ENCODE data around the gene GPR75. TPM values are rescaled to one million over a fixed set of nuclear protein-coding genes. Genes with fewer than 3 reads are reported as not detected.

The GPR75 gene
- total and polyA plus RNA-seq, 2 of the 8 experiments (the other 6 are each of a cell fraction or from before 2014, with no cell fraction given) = 3.5 to 4.3 TPM

DNA sequence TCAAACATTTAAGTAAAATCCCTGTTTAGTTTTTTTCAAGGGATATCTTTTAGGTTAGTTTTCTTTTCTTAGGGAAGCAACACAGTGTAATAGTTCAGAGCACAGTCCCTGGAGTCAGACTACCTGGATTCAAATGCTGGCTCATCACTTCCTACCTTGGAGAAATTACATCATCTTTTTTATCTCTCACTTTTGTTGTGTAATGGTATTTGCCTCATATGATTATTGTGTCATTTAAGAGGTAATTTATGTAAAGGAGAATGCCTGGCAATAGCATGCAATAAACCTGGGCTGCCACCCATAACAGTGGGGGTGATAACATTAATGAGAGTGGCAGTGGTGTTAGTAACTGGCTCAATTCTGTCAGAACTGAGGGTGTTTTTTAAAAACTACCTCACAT, 46.6 kb downstream of the GPR75 start:
- H2BK12ac ChIP-seq (ENCODE audit: low read depth, low read length) = no peak overlapping the region
- H3K23ac ChIP-seq (ENCODE audit: insufficient read length) = no peak overlapping the region
- H2BK5ac ChIP-seq (ENCODE audit: low read depth, low read length) = no peak overlapping the region
- H3K18ac ChIP-seq (ENCODE audit: extremely low read depth, low read length) = no peak overlapping the region
- H3K4me2 ChIP-seq (ENCODE audit: insufficient read depth in 1 of 2, low read depth in 2 of 2, low read length in 2 of 2) = no peak overlapping the region
- peaks cover 5 to 45% (median 6%) of the 10 kb centered on the region in 4 experiments; a peak in 7 of 8 replicates for H3K36me3 ChIP-seq (ENCODE audit: control insufficient read depth in 2 of 4, insufficient read depth in 4 of 4, low read length in 3 of 4)
- no peaks in the 10 kb centered on the region for H3K27me3 ChIP-seq (replicated peaks in 1 of 4; ENCODE audit: control insufficient read depth in 3 of 4, extremely low read depth in 1 of 4, insufficient read depth in 3 of 4, low read length in 3 of 4)
- no peak overlapping the region for H3K56ac ChIP-seq (replicated peaks; ENCODE audit: insufficient read length, low read depth, low read length)
- H4K5ac ChIP-seq (ENCODE audit: insufficient read length, low read depth, low read length) = no peak overlapping the region
- no peaks in the 10 kb centered on the region for H4K20me1 ChIP-seq (replicated peaks in 1 of 2; ENCODE audit: control insufficient read depth in 1 of 2, insufficient read depth in 2 of 2, low read length in 2 of 2)
- H2AFZ ChIP-seq (ENCODE audit: low read length) = no peak overlapping the region
- no peaks in the 10 kb centered on the region for H3K79me1 ChIP-seq (ENCODE audit: low read depth, low read length)
- no peaks in the 10 kb centered on the region for H3K4me1 ChIP-seq (replicated peaks in 1 of 4; ENCODE audit: control insufficient read depth in 3 of 4, insufficient read depth in 4 of 4, low read length in 3 of 4)
- H3K14ac ChIP-seq (ENCODE audit: insufficient read length) = no peak overlapping the region
- no peak overlapping the region for H2BK120ac ChIP-seq (replicated peaks; ENCODE audit: low read depth, low read length)
- H3K4ac ChIP-seq (replicated peaks; ENCODE audit: insufficient read length, low read depth, low read length) = no peak overlapping the region
- H3K27ac ChIP-seq (ENCODE audit: low read depth, low read length) = no peak overlapping the region
- H3K79me2 ChIP-seq (ENCODE audit: control insufficient read depth in 1 of 2, insufficient read depth in 2 of 2, low read length in 2 of 2) = no peaks in the 10 kb centered on the region
- no peaks in the 10 kb centered on the region for H3K23me2 ChIP-seq (ENCODE audit: low read depth, low read length)
- no peak for DNase-seq (ENCODE audit: low read depth in 1 of 2, low spot score in 2 of 2)
- no peak overlapping the region for H2BK15ac ChIP-seq (ENCODE audit: low read length)
- no peak overlapping the region for H4K8ac ChIP-seq (ENCODE audit: extremely low read depth, insufficient read depth, low read length)
- no peak overlapping the region for H3K4me3 ChIP-seq (ENCODE audit: extremely low read depth in 1 of 4, insufficient read depth in 2 of 4, low read depth in 3 of 4, low read length in 4 of 4)
- no peak overlapping the region for H4K91ac ChIP-seq (replicated peaks; ENCODE audit: insufficient read length, low read length)
- ChIA-PET POLR2A (ENCODE audit: partially characterized antibody) (no interaction called here), CTCF (ENCODE audit: partially characterized antibody) (no interaction called here)
- no peak overlapping the region for H2BK20ac ChIP-seq (ENCODE audit: low read length)
- no peak overlapping the region for H2AK5ac ChIP-seq (ENCODE audit: low read depth, low read length)
- no peaks in the 10 kb centered on the region for H3K9me3 ChIP-seq (ENCODE audit: insufficient read depth in 2 of 2, low read depth in 1 of 2, low read length in 1 of 2)
- H3K9ac ChIP-seq (replicated peaks in 1 of 4; ENCODE audit: extremely low read depth in 1 of 4, low read depth in 3 of 4, low read length in 3 of 4) = no peak overlapping the region
- TF ChIP-seq KDM4A (IDR thresholded peaks at IDR 0.05; ENCODE audit: low read depth, low read length, severe bottlenecking) (no peak), POU5F1 (IDR thresholded peaks at IDR 0.05; ENCODE audit: low read depth, low read length) (no peak), SIN3A (conservative IDR thresholded peaks at IDR 0.05 in 1 of 2, IDR thresholded peaks at IDR 0.05 in 1 of 2; ENCODE audit: low read depth in 1 of 2, low read length in 2 of 2) (no peak), EZH2 (IDR thresholded peaks at IDR 0.05; ENCODE audit: low read depth, low read length, severe bottlenecking) (no peak), SIX5 (IDR thresholded peaks at IDR 0.05; ENCODE audit: low read depth, low read length) (no peak), CTBP2 (IDR thresholded peaks at IDR 0.05; ENCODE audit: borderline replicate concordance, insufficient read depth, insufficient read length, low read length) (no peak), TEAD4 (IDR thresholded peaks at IDR 0.05; ENCODE audit: low read depth, low read length) (no peak)
- FAIRE-seq = no peak

Data from H1 (cell line).